ENCODE results near the gene R3HDM2.
"Not testable (repeated sequence)": the region's sequence is repeated elsewhere in the genome, so short reads cannot be mapped to it uniquely, and the experiment has no call there.

Gene R3HDM2

GRCh38 chr12:57419495-57419894 lies 11.3 kb downstream of the R3HDM2 start:
- DNase-seq, result no peak

GRCh38 chr12:57418255-57418654 lies 12.6 kb downstream of the R3HDM2 start:
- no peak for DNase-seq

GRCh38 chr12:57416039-57416996 lies 14.5 kb downstream of the R3HDM2 start:
- no peak for DNase-seq

- DNase-seq, result no peak
Observed at GRCh38 chr12:57415088-57415487, 15.8 kb downstream of the R3HDM2 start.

GRCh38 chr12:57414160-57414559 lies 16.7 kb downstream of the R3HDM2 start:
- DNase-seq, result not testable (repeated sequence)

- no peak for DNase-seq
Observed at GRCh38 chr12:57410534-57410933, 20.3 kb downstream of the R3HDM2 start.

- DNase-seq, result no peak
Observed at GRCh38 chr12:57404966-57405640, 25.7 kb downstream of the R3HDM2 start.

GRCh38 chr12:57402156-57402555 lies 28.7 kb downstream of the R3HDM2 start:
- DNase-seq, result not testable (repeated sequence)

- DNase-seq, result no peak
Observed at GRCh38 chr12:57401165-57401564, 29.7 kb downstream of the R3HDM2 start.

- not testable (repeated sequence) for DNase-seq
Observed at GRCh38 chr12:57399718-57400463, 31.0 kb downstream of the R3HDM2 start.

- DNase-seq, result no peak
Observed at GRCh38 chr12:57397441-57397840, 33.4 kb downstream of the R3HDM2 start.

- no peak for DNase-seq
Observed at GRCh38 chr12:57395121-57395520, 35.7 kb downstream of the R3HDM2 start.

- no peak for DNase-seq
Observed at GRCh38 chr12:57390174-57390573, 40.7 kb downstream of the R3HDM2 start.

GRCh38 chr12:57389033-57389432 lies 41.8 kb downstream of the R3HDM2 start:
- DNase-seq, result no peak

GRCh38 chr12:57388425-57388824 lies 42.4 kb downstream of the R3HDM2 start:
- no peak for DNase-seq

GRCh38 chr12:57386187-57386720 lies 44.6 kb downstream of the R3HDM2 start:
- no peak for DNase-seq

- DNase-seq, result no peak
Observed at GRCh38 chr12:57385586-57385985, 45.3 kb downstream of the R3HDM2 start.

- DNase-seq, result no peak
Observed at GRCh38 chr12:57384478-57384877, 46.4 kb downstream of the R3HDM2 start.

- DNase-seq, result no peak
Observed at GRCh38 chr12:57381693-57382220, 49.1 kb downstream of the R3HDM2 start.

GRCh38 chr12:57380300-57380699 lies 50.5 kb downstream of the R3HDM2 start:
- no peak for DNase-seq

GRCh38 chr12:57377103-57377840 lies 53.6 kb downstream of the R3HDM2 start:
- no peak for DNase-seq

GRCh38 chr12:57372233-57372632 lies 58.6 kb downstream of the R3HDM2 start:
- DNase-seq, result no peak

Measured in GDM1 (cell line).